ELR (cell line): ENCODE results near the gene BCL2L2.
"Not testable (repeated sequence)": the region's sequence is repeated elsewhere in the genome, so short reads cannot be mapped to it uniquely, and the experiment has no call there.

Source experiments
- DNase-seq: peaks from one replicate; pipeline ENCODE4 v3.0.0-alpha.2; 2015; ENCODE audit warnings: low read depth

Gene BCL2L2

DNA sequence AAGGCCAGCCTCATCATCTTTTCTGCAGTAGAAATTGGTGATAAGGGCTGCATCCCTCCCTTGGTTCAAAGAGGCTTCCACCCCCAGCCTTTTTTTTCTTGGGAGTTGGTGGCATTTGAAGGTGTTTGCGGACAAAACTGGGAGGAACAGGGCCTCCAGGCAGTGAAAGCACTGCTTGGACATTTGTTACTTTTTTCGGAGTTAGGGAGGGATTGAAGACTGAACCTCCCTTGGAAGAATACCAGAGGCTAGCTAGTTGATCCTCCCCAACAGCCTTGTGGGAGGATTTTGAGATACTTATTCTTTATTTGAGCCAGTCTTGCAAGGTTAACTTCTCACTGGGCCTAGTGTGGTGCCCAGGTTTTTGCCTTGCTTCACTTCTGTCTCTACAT is 17.8 kb downstream of the BCL2L2 start:
- DNase-seq, result no peak

GRCh38 chr14:23324993-23325392 is 18.4 kb downstream of the BCL2L2 start:
- DNase-seq, result no peak

GRCh38 chr14:23325746-23326145 is 19.1 kb downstream of the BCL2L2 start:
- DNase-seq, result not testable (repeated sequence)

- DNase-seq, result no peak
Observed at GRCh38 chr14:23326491-23327332, 20.1 kb downstream of the BCL2L2 start.

DNA sequence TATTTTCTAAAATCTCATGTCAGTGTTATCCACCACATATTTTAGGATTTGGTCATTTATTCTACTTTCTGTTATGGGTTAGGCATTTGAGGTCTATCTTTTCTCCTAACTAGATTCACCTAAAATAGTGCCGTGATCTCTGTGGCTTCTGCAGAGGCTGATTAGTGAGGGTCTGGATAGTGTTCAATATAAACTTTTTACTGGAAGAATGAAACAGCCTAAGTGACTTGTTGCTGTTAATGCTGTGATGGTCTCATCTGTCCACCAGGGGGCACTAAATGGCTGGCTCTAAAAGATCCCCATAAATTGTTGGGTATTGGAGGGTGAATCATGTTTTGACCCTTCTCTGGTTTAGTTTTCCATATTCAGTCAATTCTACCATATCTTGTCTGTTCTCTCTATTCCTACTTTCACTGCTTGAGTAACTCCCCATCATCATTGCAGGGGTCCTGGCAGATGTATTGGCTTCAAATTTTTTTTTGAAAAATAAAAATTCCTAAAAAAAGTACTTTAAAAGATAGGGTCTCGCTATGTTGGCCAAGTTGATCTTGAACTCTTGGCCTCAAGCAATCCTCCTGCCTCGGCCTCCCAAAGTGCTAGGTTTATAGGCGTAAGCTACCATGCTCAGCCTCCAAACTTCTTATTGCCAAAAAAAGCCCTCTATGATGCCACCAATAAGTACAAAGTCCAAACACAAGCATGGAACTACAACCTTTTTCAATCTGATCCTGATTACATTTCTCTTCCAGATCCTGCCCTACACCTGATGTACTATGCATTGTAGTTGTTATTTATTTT is 21.5 kb downstream of the BCL2L2 start:
- peak; percentile 78 for DNase-seq

GRCh38 chr14:23335623-23336022 is 29.0 kb downstream of the BCL2L2 start:
- no peak for DNase-seq

DNA sequence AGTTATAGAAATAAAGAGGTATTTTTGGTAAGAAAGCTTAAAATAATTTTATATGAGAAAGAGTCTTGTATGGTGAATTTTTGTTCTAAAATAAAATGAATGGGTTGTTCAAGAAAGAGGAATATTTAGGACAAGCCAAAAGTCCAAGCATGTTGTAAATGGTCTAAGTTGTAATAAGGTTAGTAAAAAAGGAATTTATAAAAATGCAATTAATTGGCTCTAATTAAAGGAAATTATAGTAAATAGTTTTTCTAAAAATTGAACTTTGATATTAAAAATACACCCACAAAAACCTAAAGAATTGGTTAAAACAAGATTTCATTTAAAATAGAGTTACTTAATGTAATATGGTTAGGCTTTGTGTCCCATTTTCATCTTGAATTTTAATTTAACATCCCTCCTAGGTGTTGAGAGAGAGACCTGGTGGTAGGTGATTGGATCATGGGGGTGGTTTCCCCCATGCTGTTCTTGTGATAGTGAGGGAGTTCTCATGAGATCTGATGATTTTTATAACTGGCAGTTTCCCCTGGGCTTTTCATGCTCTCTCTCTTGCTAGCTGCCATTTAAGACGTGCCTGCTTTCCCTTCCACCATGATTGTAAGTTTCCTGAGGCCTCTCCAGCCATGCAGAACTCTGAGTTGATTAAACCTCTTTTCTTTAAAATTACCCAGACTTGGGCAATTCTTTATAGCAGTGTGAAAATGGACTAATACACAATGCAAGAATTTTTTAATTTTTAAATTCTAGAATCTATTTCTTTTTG is 33.1 kb downstream of the BCL2L2 start:
- no peak for DNase-seq

DNA sequence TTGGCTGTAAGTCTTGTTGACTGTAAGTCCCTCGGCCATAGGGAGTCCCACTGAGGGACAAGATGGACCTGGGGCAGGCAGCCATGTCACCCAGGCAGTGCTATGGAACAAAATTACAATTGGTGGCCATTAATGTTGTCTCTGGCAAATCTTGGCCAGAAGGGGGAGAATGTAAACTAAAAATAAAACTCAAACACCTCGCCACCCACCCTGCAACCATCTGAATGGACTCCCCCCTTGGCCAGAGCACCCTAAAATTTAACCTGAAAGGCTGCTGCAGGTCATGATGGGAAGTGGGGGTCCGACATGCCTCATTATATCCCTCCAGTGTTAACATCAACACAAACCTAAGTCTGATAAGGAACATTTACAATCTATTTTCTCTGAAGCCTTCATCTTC is 37.8 kb downstream of the BCL2L2 start:
- DNase-seq, result no peak

DNA sequence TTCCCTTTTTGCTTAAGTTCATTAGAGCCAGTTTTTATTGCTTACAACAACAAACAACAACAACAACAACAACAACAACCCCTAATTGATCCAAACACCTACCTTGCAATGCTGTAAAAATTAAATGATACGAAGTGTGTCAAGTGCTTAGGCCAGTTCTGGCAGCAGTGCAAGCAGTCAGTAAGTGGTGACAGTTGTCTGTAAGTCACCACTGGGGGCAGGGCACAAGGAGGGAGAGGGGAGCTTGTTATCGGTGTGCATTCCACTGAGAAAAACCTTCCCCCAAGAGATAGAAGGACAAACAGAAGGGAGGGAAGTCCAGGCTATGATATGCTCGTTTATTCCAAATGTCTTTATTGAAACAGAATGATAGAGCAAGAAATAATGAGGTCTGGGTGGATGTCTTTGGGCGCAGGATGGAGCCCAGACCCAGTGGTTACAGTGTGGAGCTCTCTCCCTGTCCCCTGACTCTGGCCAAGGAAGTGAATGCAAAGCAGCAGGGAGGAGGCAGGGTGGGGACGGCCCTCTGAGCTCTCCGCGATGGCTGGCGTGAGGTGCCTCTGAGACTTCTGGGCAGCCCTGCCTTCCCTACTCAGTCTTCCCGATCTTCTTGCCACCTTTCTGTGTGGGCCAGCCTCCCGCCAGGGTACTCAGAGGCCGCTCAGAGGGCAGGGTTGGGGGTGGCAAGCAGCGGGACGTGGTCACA is 39.5 kb downstream of the BCL2L2 start:
- DNase-seq, result no peak

- no peak for DNase-seq
Observed at GRCh38 chr14:23346693-23347405, 40.2 kb downstream of the BCL2L2 start.

DNA sequence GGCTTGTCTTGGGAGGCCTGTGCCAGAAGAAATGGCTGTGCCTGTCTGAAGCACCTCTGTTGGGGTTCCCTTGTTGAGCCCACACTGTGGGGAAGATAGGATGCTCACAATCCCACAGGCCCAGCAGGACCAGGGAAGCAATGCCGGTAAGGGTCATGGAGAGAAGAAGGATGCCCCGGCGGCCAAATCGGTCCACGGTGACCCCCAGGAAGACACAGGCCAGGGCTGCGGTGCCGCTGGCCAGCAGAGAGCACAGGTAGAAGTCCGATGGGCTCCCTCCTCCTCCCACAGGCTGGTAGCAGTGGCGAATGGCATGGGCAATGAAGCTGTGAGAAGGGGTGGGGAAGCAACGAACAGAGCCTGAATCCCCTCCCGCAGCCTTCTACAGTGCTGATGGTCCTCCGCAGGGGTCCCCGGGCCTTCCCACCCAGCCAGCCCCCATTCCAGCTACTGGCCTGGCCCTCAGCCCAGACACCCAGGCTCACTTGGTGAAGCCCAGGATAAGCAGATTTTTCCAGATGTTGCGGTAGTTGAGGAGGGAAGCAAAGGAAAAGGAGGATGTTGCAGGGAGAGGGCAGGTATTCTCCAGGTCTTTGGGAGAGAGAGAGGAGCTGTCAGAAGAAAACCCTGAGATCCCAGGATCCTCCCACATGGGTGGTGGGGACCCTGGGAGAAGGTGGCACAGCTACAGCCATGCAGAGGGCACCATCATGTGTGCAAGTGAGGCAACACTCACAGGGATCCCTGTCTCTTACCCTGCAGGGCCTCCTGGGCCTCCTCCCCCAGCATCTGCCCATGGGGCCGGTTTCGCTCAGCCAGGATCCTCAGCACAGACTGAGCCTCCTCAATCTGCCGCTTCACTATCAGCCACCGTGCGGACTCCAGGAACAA is 41.0 kb downstream of the BCL2L2 start:
- no peak for DNase-seq

- no peak for DNase-seq
Observed at GRCh38 chr14:23348297-23348655, 41.6 kb downstream of the BCL2L2 start.

DNA sequence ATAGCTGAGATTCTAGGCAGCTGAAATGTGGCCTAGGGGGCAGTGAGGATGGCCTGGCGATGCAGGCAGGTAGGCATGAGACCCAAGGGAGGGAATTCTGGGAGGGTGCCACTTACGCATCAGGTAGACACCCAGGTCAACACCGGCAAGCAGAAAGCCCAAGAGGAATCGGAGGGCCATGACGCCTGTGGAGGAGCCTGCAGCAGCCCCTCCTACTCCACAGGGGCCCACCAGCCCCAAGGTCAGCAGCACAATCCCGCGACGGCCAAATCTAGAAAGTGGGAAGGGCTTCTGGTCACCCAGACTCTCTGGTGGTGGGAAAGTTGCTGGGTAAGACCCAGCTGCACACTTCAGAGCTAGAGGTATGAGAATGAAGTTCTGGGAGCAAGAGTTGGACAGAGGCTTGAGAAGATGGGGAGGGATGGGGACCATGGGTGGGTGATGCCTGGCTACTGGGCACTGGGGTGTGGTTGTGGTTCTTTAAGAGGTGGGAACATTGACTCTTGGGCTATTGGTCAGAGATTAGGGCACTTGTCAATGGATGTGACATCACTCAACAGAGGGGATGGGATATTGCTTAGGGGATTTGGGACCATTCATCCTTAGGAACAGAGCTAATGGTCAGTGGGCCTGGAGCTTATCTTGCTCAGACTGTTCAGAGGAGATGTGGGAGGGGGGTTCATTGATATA is 42.7 kb downstream of the BCL2L2 start:
- DNase-seq, result no peak

DNA sequence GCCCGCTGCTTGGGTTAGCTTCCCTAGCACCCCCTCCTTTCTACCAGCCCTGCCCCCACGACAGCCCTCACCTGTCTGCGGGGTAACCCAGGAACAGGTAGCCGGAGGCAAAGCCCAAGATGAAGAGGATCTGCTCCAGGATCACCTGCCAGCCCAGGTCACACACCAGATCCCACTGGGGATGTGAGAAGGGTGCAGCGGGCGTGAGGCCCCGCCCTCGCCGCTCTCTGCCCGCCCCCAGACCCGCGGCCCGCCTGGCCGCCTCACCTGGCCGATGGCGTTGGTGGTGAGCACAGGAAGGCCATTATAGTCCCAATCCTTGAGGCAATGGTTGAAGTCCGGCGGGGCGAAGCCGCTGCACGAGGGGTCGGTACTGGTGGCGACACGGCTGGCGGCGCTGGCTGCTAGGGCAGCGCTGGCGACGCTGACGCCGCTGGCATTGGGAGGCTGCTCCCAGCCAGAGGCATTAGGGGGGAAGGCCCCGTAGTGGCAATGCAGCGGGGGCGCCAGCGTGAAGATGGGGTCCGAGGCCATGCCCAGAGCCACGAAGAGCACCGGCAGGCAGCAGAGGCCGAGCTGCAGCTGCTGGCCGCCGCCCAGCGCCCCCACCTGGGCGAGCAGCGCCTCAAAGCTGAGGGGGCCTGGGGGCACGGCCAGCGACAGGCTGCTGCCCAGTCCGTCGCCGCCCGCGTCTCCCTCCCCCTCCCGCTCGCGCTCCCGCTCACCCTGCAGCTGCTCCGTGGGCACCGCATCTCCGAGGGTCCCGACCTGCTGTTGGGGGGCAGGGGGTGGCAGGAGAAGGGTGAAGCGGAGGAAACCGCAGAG is 45.3 kb downstream of the BCL2L2 start:
- DNase-seq, result no peak

GRCh38 chr14:23352506-23353432 is 46.1 kb downstream of the BCL2L2 start, which contains the start of gene SLC22A17:
Gene SLC22A17, minus strand, starts transcription at chr14:23352887.
- DNase-seq, result peak; percentile 80

DNA sequence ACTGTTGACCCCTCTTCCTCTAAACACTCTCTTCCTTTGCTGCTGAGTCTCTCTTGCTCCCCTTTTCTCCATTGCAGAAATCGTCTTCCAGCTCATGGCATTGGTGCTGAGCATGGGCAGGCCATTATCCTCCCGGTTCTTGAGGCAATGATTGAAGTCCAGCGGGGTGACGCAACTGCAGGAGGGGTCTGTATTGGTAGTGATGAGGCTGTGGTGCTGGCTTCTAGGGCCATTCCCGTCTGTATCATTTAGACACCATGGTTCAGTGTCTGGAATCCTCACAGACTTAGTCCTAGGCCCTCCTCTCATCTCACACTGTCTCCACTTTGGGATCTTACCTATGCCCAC is 46.8 kb downstream of the BCL2L2 start:
- DNase-seq, result no peak

DNA sequence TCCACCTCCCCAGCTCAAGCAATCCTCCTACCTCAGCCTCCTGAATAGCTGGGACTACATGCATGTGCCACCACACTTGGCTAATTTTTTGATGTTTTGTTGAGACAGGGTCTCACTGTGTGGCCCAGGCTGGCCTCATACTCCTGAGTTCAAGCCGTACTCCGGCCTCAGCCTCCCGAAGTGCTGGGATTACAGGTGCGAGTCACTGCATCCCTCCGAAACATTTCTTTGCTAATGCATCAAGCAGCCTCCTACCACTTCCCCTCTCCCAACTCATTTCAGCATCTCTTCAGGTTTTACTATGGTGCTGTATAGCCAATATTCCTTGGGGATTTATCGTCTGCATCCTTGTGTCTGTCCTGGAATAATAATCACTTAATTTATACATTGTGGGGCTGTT is 48.4 kb downstream of the BCL2L2 start:
- DNase-seq, result no peak
